ENCODE data around the gene TOP1. TPM values are rescaled to one million over a fixed set of nuclear protein-coding genes. Genes with fewer than 3 reads are reported as not detected.

TOP1 gene
- total RNA-seq, 2 donors from 2014 or later, result 80.6 to 85.5 TPM

- Histone ChIP-seq H3K27me3 (no peaks in the 10 kb centered on the region), H3K36me3 (no peaks in the 10 kb centered on the region), H3K9ac (ENCODE audit: low read depth in 2 of 2, low read length in 2 of 2) (no peak overlapping the region), H3K4me1 (peaks cover 15% of the 10 kb centered on the region), H3K27ac (no peak overlapping the region), H3K9me3 (no peaks in the 10 kb centered on the region), H3K4me3 (no peak overlapping the region)
- TF ChIP-seq, protein P1, sequence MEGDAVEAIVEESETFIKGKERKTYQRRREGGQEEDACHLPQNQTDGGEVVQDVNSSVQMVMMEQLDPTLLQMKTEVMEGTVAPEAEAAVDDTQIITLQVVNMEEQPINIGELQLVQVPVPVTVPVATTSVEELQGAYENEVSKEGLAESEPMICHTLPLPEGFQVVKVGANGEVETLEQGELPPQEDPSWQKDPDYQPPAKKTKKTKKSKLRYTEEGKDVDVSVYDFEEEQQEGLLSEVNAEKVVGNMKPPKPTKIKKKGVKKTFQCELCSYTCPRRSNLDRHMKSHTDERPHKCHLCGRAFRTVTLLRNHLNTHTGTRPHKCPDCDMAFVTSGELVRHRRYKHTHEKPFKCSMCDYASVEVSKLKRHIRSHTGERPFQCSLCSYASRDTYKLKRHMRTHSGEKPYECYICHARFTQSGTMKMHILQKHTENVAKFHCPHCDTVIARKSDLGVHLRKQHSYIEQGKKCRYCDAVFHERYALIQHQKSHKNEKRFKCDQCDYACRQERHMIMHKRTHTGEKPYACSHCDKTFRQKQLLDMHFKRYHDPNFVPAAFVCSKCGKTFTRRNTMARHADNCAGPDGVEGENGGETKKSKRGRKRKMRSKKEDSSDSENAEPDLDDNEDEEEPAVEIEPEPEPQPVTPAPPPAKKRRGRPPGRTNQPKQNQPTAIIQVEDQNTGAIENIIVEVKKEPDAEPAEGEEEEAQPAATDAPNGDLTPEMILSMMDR (IDR thresholded peaks at IDR 0.05), result no peak
- no peak for DNase-seq
- intact Hi-C loops (cut with DNase I), result no loop called here
Observed at GRCh38 chr20:41152108-41152757, 123.6 kb downstream of the TOP1 start.

- Histone ChIP-seq H3K9me3 (no peaks in the 10 kb centered on the region), H3K36me3 (no peaks in the 10 kb centered on the region), H3K9ac (ENCODE audit: low read depth in 2 of 2, low read length in 2 of 2) (no peak overlapping the region), H3K4me1 (peaks cover 11% of the 10 kb centered on the region), H3K4me3 (no peak overlapping the region), H3K27me3 (no peaks in the 10 kb centered on the region), H3K27ac (no peak overlapping the region)
- intact Hi-C loops (cut with DNase I), result no loop called here
- DNase-seq, result no peak
- TF ChIP-seq, protein P1 (IDR thresholded peaks at IDR 0.05), result no peak
Observed at GRCh38 chr20:41154436-41155176, 126.0 kb downstream of the TOP1 start.

GRCh38 chr20:41155261-41155660, 126.6 kb downstream of the TOP1 start:
- H3K9ac ChIP-seq (ENCODE audit: low read depth in 2 of 2, low read length in 2 of 2), result no peak overlapping the region
- no peaks in the 10 kb centered on the region for H3K36me3 ChIP-seq
- TF ChIP-seq, protein P1 (IDR thresholded peaks at IDR 0.05), result no peak
- H3K4me1 ChIP-seq, result peaks cover 4% of the 10 kb centered on the region
- H3K27ac ChIP-seq, result no peak overlapping the region
- intact Hi-C loops (cut with DNase I), result no loop called here
- DNase-seq, result no peak
- H3K27me3 ChIP-seq, result no peaks in the 10 kb centered on the region
- H3K9me3 ChIP-seq, result no peaks in the 10 kb centered on the region
- no peak overlapping the region for H3K4me3 ChIP-seq

DNA sequence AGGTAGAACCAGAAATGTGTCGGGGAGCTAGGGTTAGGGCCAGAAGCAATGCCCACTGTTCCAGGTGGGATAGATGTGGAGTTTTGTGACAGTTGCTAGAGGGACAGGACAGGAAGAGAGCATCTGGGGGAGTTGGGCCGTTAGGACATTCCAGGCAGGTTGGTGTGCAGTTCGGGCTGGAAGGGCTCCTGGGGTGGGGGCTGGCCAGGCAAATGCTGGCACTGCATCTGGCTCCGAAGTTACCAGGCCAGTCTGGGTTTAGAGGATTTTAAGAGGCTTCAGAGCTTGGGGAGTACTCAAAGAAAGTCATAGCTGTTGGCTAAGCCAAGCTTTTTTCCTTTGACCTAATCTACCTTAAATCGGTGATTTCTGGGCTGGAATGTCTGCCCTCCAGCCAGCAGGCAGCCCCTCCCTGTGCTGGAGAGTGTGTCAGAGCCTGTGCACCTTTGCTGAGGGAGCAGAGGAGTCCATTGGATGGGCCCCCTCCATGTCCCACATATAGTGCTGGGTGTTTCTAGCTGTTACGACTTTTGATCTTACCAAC, 129.5 kb downstream of the TOP1 start:
- Histone ChIP-seq H3K36me3 (no peaks in the 10 kb centered on the region), H3K9me3 (no peaks in the 10 kb centered on the region), H3K4me1 (no peaks in the 10 kb centered on the region), H3K27ac (peak overlapping the region; percentile 34), H3K27me3 (no peaks in the 10 kb centered on the region), H3K4me3 (no peak overlapping the region), H3K9ac (ENCODE audit: low read depth in 2 of 2, low read length in 2 of 2) (no peak overlapping the region)
- no peak for DNase-seq
- intact Hi-C loops (cut with DNase I), result no loop called here
- TF ChIP-seq, protein P1 (IDR thresholded peaks at IDR 0.05), result no peak

- TF ChIP-seq, protein P1 (IDR thresholded peaks at IDR 0.05), result no peak
- H3K36me3 ChIP-seq, result peaks cover 9% of the 10 kb centered on the region
- H3K27ac ChIP-seq, result no peak overlapping the region
- no peak overlapping the region for H3K4me3 ChIP-seq
- no peak overlapping the region for H3K9ac ChIP-seq (ENCODE audit: low read depth in 2 of 2, low read length in 2 of 2)
- intact Hi-C loops (cut with DNase I), result no loop called here
- no peaks in the 10 kb centered on the region for H3K27me3 ChIP-seq
- DNase-seq, result no peak
- H3K9me3 ChIP-seq, result no peaks in the 10 kb centered on the region
- H3K4me1 ChIP-seq, result no peaks in the 10 kb centered on the region
Observed at GRCh38 chr20:41159547-41159946, 130.9 kb downstream of the TOP1 start.

Measured in colonic mucosa (tissue), 4 donors.